ENCODE results near the gene GAN.
A peak's percentile ranks its signal among the peaks of the same experiment; 100 is the strongest.
"Not testable (repeated sequence)": the region's sequence is repeated elsewhere in the genome, so short reads cannot be mapped to it uniquely, and the experiment has no call there.

GAN gene

GRCh38 chr16:81310045-81310644 is 4.6 kb upstream of the GAN start:
- no peak for DNase-seq (ENCODE audit: low read depth in 3 of 3)

GRCh38 chr16:81311762-81312161 is 3.0 kb upstream of the GAN start:
- no peak for DNase-seq (ENCODE audit: low read depth in 3 of 3)

GRCh38 chr16:81313701-81314602 is 810 bp upstream of the GAN start:
- no peak for DNase-seq (ENCODE audit: low read depth in 3 of 3)

GRCh38 chr16:81315271-81316175 is 761 bp downstream of the GAN start:
- peak in 2 of 3 experiments; percentile 13 to 41 for DNase-seq (ENCODE audit: low read depth in 3 of 3)

GRCh38 chr16:81316176-81316496 is 1.4 kb downstream of the GAN start:
- no peak for DNase-seq (ENCODE audit: low read depth in 3 of 3)

- no peak for DNase-seq (ENCODE audit: low read depth in 3 of 3)
These were observed 3.9 kb downstream of the GAN start for GRCh38 chr16:81318711-81319110.

GRCh38 chr16:81319221-81319912 is 4.6 kb downstream of the GAN start:
- no peak for DNase-seq (ENCODE audit: low read depth in 3 of 3)

GRCh38 chr16:81321039-81321438 is 6.3 kb downstream of the GAN start:
- DNase-seq (ENCODE audit: low read depth in 3 of 3): no peak

GRCh38 chr16:81321536-81321935 is 6.8 kb downstream of the GAN start:
- no peak for DNase-seq (ENCODE audit: low read depth in 3 of 3)

- DNase-seq (ENCODE audit: low read depth in 3 of 3): no peak
These were observed 10.0 kb downstream of the GAN start for GRCh38 chr16:81324808-81325207.

- no peak for DNase-seq (ENCODE audit: low read depth in 3 of 3)
These were observed 12.2 kb downstream of the GAN start for GRCh38 chr16:81327011-81327410.

- DNase-seq (ENCODE audit: low read depth in 3 of 3): no peak
These were observed 12.9 kb downstream of the GAN start for GRCh38 chr16:81327447-81328196.

- no peak for DNase-seq (ENCODE audit: low read depth in 3 of 3)
These were observed 15.2 kb downstream of the GAN start for GRCh38 chr16:81329947-81330346.

GRCh38 chr16:81333356-81333755 is 18.6 kb downstream of the GAN start:
- DNase-seq (ENCODE audit: low read depth in 3 of 3): no peak

- peak in 1 of 3 experiments; percentile 47 for DNase-seq (ENCODE audit: low read depth in 3 of 3)
These were observed 20.9 kb downstream of the GAN start for GRCh38 chr16:81335669-81336068.

- DNase-seq (ENCODE audit: low read depth in 3 of 3): no peak
These were observed 22.3 kb downstream of the GAN start for GRCh38 chr16:81337097-81337496.

- DNase-seq (ENCODE audit: low read depth in 3 of 3): not testable (repeated sequence)
These were observed 30.4 kb downstream of the GAN start for GRCh38 chr16:81345172-81345571.

- DNase-seq (ENCODE audit: low read depth in 3 of 3): no peak
These were observed 32.7 kb downstream of the GAN start for GRCh38 chr16:81347425-81347824.

- DNase-seq (ENCODE audit: low read depth in 3 of 3): no peak
These were observed 35.0 kb downstream of the GAN start for GRCh38 chr16:81349608-81350305.

- DNase-seq (ENCODE audit: low read depth in 3 of 3): no peak
These were observed 35.5 kb downstream of the GAN start for GRCh38 chr16:81350306-81350615.

- DNase-seq (ENCODE audit: low read depth in 3 of 3): no peak
These were observed 39.1 kb downstream of the GAN start for GRCh38 chr16:81353895-81354294.

Data from stimulated activated CD4-positive, alpha-beta T cell treated with anti-CD3 and anti-CD28 coated beads, TNF-alpha, amount 100 ng/mL, for 24 hours (primary cell).